ENCODE results near the gene PTPRE. TPM values are rescaled to one million over a fixed set of nuclear protein-coding genes. Genes with fewer than 3 reads are reported as not detected.

Gene PTPRE
- total RNA-seq, 2 donors from 2014 or later = 11.3 to 23.5 TPM

- Histone ChIP-seq H3K27me3 (no peaks in the 10 kb centered on the region), H3K36me3 (peaks cover 20% of the 10 kb centered on the region), H3K4me3 (no peak overlapping the region), H3K4me1 (no peaks in the 10 kb centered on the region), H3K9me3 (no peaks in the 10 kb centered on the region), H3K27ac (no peak overlapping the region)
- TF ChIP-seq CTCF (IDR thresholded peaks at IDR 0.05) = no peak
- DNase-seq (ENCODE audit: low spot score) = no peak
These were observed 176.4 kb downstream of the PTPRE start for GRCh38 chr10:128083191-128083895.

GRCh38 chr10:128084364-128084763 is 177.5 kb downstream of the PTPRE start:
- DNase-seq (ENCODE audit: low spot score) = no peak
- no peak overlapping the region for H3K4me3 ChIP-seq
- H3K36me3 ChIP-seq = peaks cover 10% of the 10 kb centered on the region
- no peaks in the 10 kb centered on the region for H3K27me3 ChIP-seq
- H3K27ac ChIP-seq = no peak overlapping the region
- no peaks in the 10 kb centered on the region for H3K4me1 ChIP-seq
- no peak for TF ChIP-seq CTCF (IDR thresholded peaks at IDR 0.05)
- no peaks in the 10 kb centered on the region for H3K9me3 ChIP-seq

GRCh38 chr10:128084991-128085390 is 178.1 kb downstream of the PTPRE start:
- peaks cover 7% of the 10 kb centered on the region for H3K36me3 ChIP-seq
- H3K9me3 ChIP-seq = no peaks in the 10 kb centered on the region
- H3K4me3 ChIP-seq = no peak overlapping the region
- no peaks in the 10 kb centered on the region for H3K27me3 ChIP-seq
- no peak overlapping the region for H3K27ac ChIP-seq
- no peaks in the 10 kb centered on the region for H3K4me1 ChIP-seq
- DNase-seq (ENCODE audit: low spot score) = no peak
- no peak for TF ChIP-seq CTCF (IDR thresholded peaks at IDR 0.05)

GRCh38 chr10:128086003-128086863 is 179.3 kb downstream of the PTPRE start:
- H3K4me3 ChIP-seq = no peak overlapping the region
- DNase-seq (ENCODE audit: low spot score) = no peak
- no peaks in the 10 kb centered on the region for H3K36me3 ChIP-seq
- H3K9me3 ChIP-seq = no peaks in the 10 kb centered on the region
- H3K4me1 ChIP-seq = no peaks in the 10 kb centered on the region
- TF ChIP-seq CTCF (IDR thresholded peaks at IDR 0.05) = no peak
- no peaks in the 10 kb centered on the region for H3K27me3 ChIP-seq
- H3K27ac ChIP-seq = no peak overlapping the region

GRCh38 chr10:128087146-128087883 is 180.4 kb downstream of the PTPRE start:
- DNase-seq (ENCODE audit: low spot score) = no peak
- H3K4me3 ChIP-seq = no peak overlapping the region
- TF ChIP-seq CTCF (IDR thresholded peaks at IDR 0.05) = no peak

More at GRCh38 chr10:128087146-128087883, 180.4 kb downstream of the PTPRE start:
- H3K4me1 ChIP-seq = no peaks in the 10 kb centered on the region
- no peaks in the 10 kb centered on the region for H3K9me3 ChIP-seq
- no peaks in the 10 kb centered on the region for H3K36me3 ChIP-seq
- no peaks in the 10 kb centered on the region for H3K27me3 ChIP-seq
- H3K27ac ChIP-seq = no peak overlapping the region

All from right atrium auricular region (tissue), 2 donors.